Ovary (tissue), 9 donors: Measurements from ENCODE around the gene LZIC. TPM values are rescaled to one million over a fixed set of nuclear protein-coding genes. Genes with fewer than 3 reads are reported as not detected.
"Not testable (repeated sequence)": the region's sequence is repeated elsewhere in the genome, so short reads cannot be mapped to it uniquely, and the experiment has no call there.

Source experiments
- DNase-seq, 5 donors: peaks; one replicate each; pipeline ENCODE4 v3.0.0-alpha.2; 2019 to 2020
- H3K27ac ChIP-seq, 2 donors: fragments of 200-600 bp; one replicate each; pipeline versions ENCODE4 v1.5.1 to v1.8.0; 2019 to 2022
- H3K27me3 ChIP-seq: fragments of 200-600 bp; one replicate; pipeline ENCODE4 v1.8.0; 2022
- H3K36me3 ChIP-seq: fragments of 200-600 bp; sonication (generic); one replicate; pipeline ENCODE4 v1.5.1; 2019
- H3K4me1 ChIP-seq: one replicate; pipeline ENCODE4 v1.8.1; 2013; ENCODE audit warnings: mild to moderate bottlenecking, moderate library complexity; ENCODE audit not compliant: insufficient read depth
- H3K4me3 ChIP-seq: fragments of 200-600 bp; sonication (generic); one replicate; pipeline ENCODE4 v1.5.1; 2017
- H3K9me3 ChIP-seq, 2 donors: fragments of 200-600 bp in 1 of 2; sonication (generic) in 1 of 2; one replicate each; pipeline versions ENCODE4 v1.5.1 to v1.8.1; 2013 to 2019; ENCODE audit warnings: mild to moderate bottlenecking in 1 of 2, moderate library complexity in 1 of 2
- EP300 ChIP-seq: sonication (generic); formaldehyde crosslinking; IDR thresholded peaks from one replicate; pipeline ENCODE4 v1.6.1; 2017; ENCODE audit warnings: antibody characterized with exemption
- POLR2A ChIP-seq: fragments of 450-650 bp; IDR thresholded peaks from one replicate; pipeline ENCODE4 v1.6.1; 2017; ENCODE audit warnings: antibody characterized with exemption, mild to moderate bottlenecking, moderate library complexity
- WGBS, 3 donors: extraction: QIAGEN DNeasy Blood & Tissue Kit in 1 of 3; methylation state at CpG; one replicate each; pipeline versions ENCODE4 v1.1.5 to v1.1.7; 2013 to 2017; 5-methylcytosine and 5-hydroxymethylcytosine counted together
- intact Hi-C, 4 donors: fragments of 100-400 bp; cut with DNase I; formaldehyde crosslinking; loops; one replicate each; pipeline versions ENCODE4 v1.11.0 to v1.15.1; 2022 to 2023
- polyA plus RNA-seq, 2 donors: library from polyadenylated mRNA; stranded (reverse); fragments of 200-250 nt in 1 of 2; fragments of 350-450 nt in 1 of 2; fragmentation: Illumina TruSeq in 1 of 2; extraction: RNeasy Lipid Tissue Mini Kit (QIAGEN cat#74804) in 1 of 2; gene quantifications; one replicate each; pipeline ENCODE4 v1.2.3, GENCODE V29; 2013 to 2014
- total RNA-seq, 7 donors: library from RNA; depleted of rRNA in 2 of 7; stranded (reverse); fragments of >200 nt in 2 of 7; fragmentation: NEBNext Ultra II Directional in 3 of 7; extraction: Animal tissue kit (Norgen Biotek cat#: 25700) in 3 of 7; gene quantifications; one replicate each; pipeline versions ENCODE4 v1.1.0 to v1.2.4, GENCODE V29; 2016 to 2023
- TF ChIP-seq, protein P1 (sequence below), 3 donors: fragments of 450-650 bp in 2 of 3; fragments of 200-600 bp in 1 of 3; IDR thresholded peaks; one replicate each; pipeline versions ENCODE4 v1.5.1 to v1.8.0; 2016 to 2022; ENCODE audit warnings: antibody characterized with exemption in 3 of 3, mild to moderate bottlenecking in 1 of 3
- donor health status: DM: no; HTN: no; CAD: no; lungs with moderate emphysema.
- donor health status: DM: no; HTN: no; CAD: no.
- donor health status: Bipolar disorder and iron deficiency.
- donor health status: DM: yes; HTN: yes; CAD: no.
- donor health status: DM: no; HTN: no; CAD: no.
- donor health status: DM: yes; HTN: yes; CAD: no.

LZIC gene
- total and polyA plus RNA-seq, 9 donors = 21.2 to 61.3 (median 40.2) TPM

GRCh38 chr1:9927259-9927658, 15.9 kb downstream of the LZIC start:
- intact Hi-C loops = no loop called here
- Histone ChIP-seq H3K9me3 (no peaks in the 10 kb centered on the region), H3K27me3 (no peaks in the 10 kb centered on the region), H3K4me3 (no peak overlapping the region), H3K36me3 (no peaks in the 10 kb centered on the region), H3K27ac (no peak overlapping the region), H3K4me1 (no peaks in the 10 kb centered on the region)
- no peak for TF ChIP-seq EP300
- TF ChIP-seq, protein P1, sequence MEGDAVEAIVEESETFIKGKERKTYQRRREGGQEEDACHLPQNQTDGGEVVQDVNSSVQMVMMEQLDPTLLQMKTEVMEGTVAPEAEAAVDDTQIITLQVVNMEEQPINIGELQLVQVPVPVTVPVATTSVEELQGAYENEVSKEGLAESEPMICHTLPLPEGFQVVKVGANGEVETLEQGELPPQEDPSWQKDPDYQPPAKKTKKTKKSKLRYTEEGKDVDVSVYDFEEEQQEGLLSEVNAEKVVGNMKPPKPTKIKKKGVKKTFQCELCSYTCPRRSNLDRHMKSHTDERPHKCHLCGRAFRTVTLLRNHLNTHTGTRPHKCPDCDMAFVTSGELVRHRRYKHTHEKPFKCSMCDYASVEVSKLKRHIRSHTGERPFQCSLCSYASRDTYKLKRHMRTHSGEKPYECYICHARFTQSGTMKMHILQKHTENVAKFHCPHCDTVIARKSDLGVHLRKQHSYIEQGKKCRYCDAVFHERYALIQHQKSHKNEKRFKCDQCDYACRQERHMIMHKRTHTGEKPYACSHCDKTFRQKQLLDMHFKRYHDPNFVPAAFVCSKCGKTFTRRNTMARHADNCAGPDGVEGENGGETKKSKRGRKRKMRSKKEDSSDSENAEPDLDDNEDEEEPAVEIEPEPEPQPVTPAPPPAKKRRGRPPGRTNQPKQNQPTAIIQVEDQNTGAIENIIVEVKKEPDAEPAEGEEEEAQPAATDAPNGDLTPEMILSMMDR (IDR thresholded peaks at IDR 0.05) = no peak
- 89 to 94% (median 94%) methylated on average over 5 of the region's 5 CpGs for WGBS, 3 donors
- no peak for DNase-seq

DNA sequence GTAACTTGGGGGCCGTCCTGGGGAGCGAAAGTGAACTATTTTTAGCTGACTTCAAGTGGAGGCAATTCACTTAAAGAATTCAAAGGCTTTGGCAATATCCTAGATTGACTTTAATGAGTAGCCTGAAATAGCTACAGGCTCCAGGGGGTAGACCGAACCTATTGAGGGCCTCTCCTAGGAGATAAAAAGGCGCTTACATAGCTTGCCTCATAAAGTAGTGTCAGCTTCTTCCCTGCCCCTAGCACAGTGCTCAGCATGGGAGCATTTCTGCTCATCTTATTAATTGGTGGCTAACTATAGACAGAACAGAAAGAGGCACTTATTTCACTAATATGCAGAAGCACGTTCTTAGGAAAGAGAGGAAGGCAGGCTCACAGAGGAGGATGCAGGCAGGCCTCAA, 20.8 kb downstream of the LZIC start:
- TF ChIP-seq EP300 (no peak), POLR2A (no peak)
- TF ChIP-seq, protein P1 (IDR thresholded peaks at IDR 0.05) = no peak
- Histone ChIP-seq H3K4me3 (no peak overlapping the region), H3K27ac (no peak overlapping the region), H3K27me3 (no peaks in the 10 kb centered on the region), H3K9me3 (no peaks in the 10 kb centered on the region), H3K36me3 (no peaks in the 10 kb centered on the region), H3K4me1 (no peaks in the 10 kb centered on the region)
- 63 to 66% (median 64%) methylated on average over 5 of the region's 5 CpGs for WGBS, 3 donors
- DNase-seq = no peak
- intact Hi-C loops = no loop called here

DNA sequence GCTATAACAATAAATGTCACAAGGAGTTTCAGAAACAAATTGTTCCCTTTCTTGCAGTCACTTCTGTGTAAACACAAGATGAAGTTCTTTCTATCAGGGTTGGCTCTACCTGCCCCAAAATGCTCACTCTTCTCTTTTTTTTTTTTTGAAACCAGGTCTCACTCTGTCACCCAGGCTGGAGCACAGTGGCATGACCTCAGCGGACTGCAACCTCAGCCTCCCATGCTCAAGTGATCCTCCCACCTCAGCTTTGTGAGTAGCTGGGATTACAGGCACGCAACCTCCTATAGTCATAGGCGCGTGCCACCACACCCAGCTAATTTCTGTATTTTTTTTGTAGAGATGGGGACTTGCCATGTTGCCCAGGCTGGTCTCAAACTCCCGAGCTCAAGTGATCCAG, 22.6 kb downstream of the LZIC start:
- TF ChIP-seq, protein P1 (IDR thresholded peaks at IDR 0.05) = no peak
- TF ChIP-seq EP300 = no peak
- no peak for TF ChIP-seq POLR2A
- no peak overlapping the region for H3K4me3 ChIP-seq
- no peak overlapping the region for H3K27ac ChIP-seq
- H3K36me3 ChIP-seq = no peaks in the 10 kb centered on the region
- H3K4me1 ChIP-seq = no peaks in the 10 kb centered on the region
- H3K9me3 ChIP-seq = no peaks in the 10 kb centered on the region
- intact Hi-C loops = no loop called here
- no peaks in the 10 kb centered on the region for H3K27me3 ChIP-seq
- WGBS, 3 donors = 89 to 94% (median 90%) methylated on average over 5 of the region's 5 CpGs
- no peak for DNase-seq

GRCh38 chr1:9917901-9918300, 25.3 kb downstream of the LZIC start:
- Histone ChIP-seq H3K4me3 (no peak overlapping the region), H3K4me1 (no peaks in the 10 kb centered on the region), H3K27ac (no peak overlapping the region), H3K36me3 (no peaks in the 10 kb centered on the region), H3K27me3 (no peaks in the 10 kb centered on the region), H3K9me3 (no peaks in the 10 kb centered on the region)
- no peak for DNase-seq
- 91 to 97% (median 96%) methylated on average over 1 of the region's 1 CpG for WGBS, 3 donors
- TF ChIP-seq POLR2A (no peak), EP300 (no peak)
- TF ChIP-seq, protein P1 (IDR thresholded peaks at IDR 0.05) = no peak
- intact Hi-C loops = no loop called here

DNA sequence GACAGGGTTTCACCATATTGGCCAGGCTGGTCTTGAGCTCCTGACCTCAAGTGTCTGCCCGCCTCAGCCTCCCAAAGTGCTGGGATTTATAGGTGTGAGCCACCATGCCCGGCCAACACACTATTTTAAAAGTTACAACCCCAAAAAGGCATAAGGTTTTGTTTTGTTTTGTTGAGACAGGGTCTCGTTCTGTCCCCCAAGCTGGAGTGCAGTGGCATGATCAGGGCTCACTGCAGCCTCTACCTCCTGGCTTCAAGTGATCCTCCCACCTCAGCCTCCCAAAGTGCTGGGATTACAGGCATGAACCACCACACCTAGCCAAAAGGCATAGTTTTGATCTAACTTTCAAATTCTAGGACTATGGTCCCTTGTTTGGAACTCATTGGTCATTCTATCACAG, 25.7 kb downstream of the LZIC start:
- H3K36me3 ChIP-seq, H3K9me3 ChIP-seq, H3K27ac ChIP-seq, DNase-seq, H3K4me3 ChIP-seq, intact Hi-C loops, H3K4me1 ChIP-seq, H3K27me3 ChIP-seq: not testable (repeated sequence)
- 89 to 93% (median 90%) methylated on average over 3 of the region's 3 CpGs for WGBS, 3 donors
